Fibroblast of skin of right biceps (primary cell): Measurements from ENCODE around the gene FOSB.
"Not testable (repeated sequence)": the region's sequence is repeated elsewhere in the genome, so short reads cannot be mapped to it uniquely, and the experiment has no call there.

ENCODE experiments used
- DNase-seq: peaks from one replicate; pipeline ENCODE4 v3.0.0-alpha.2; 2013

The FOSB gene

GRCh38 chr19:45467456-45468158 lies at the start of gene FOSB:
TSS of gene FOSB (plus strand) at chr19:45467996. CDS start at chr19:45468587, 591 bp downstream.
- peak; percentile 96 for DNase-seq

GRCh38 chr19:45418802-45419201 lies 49.0 kb upstream of the FOSB start:
- DNase-seq: no peak

- DNase-seq: no peak
These were observed 48.4 kb upstream of the FOSB start for GRCh38 chr19:45419396-45419795.

DNA sequence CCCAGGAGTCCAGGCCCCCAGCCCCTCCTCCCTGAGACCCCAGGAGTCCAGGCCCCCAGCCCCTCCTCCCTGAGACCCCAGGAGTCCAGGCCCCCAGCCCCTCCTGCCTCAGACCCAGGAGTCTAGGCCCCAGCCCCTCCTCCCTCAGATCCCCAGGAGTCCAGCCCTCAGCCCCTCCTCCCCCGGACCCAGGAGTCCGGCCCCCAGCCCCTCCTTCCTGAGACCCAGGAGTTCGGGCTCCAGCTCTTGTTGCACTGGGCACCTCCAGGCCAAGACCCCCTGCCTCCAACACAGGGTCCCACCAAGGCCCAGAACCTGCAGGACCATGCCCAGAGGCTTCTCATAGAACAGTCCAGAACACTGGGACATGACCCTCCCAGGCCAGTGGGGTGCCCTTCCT lies 47.9 kb upstream of the FOSB start:
- DNase-seq: no peak

- DNase-seq: no peak
These were observed 47.4 kb upstream of the FOSB start for GRCh38 chr19:45420356-45420755.

GRCh38 chr19:45420871-45421270 lies 46.9 kb upstream of the FOSB start:
- no peak for DNase-seq

- DNase-seq: no peak
These were observed 45.8 kb upstream of the FOSB start for GRCh38 chr19:45421947-45422498.

- DNase-seq: no peak
These were observed 44.7 kb upstream of the FOSB start for GRCh38 chr19:45423033-45423588.

DNA sequence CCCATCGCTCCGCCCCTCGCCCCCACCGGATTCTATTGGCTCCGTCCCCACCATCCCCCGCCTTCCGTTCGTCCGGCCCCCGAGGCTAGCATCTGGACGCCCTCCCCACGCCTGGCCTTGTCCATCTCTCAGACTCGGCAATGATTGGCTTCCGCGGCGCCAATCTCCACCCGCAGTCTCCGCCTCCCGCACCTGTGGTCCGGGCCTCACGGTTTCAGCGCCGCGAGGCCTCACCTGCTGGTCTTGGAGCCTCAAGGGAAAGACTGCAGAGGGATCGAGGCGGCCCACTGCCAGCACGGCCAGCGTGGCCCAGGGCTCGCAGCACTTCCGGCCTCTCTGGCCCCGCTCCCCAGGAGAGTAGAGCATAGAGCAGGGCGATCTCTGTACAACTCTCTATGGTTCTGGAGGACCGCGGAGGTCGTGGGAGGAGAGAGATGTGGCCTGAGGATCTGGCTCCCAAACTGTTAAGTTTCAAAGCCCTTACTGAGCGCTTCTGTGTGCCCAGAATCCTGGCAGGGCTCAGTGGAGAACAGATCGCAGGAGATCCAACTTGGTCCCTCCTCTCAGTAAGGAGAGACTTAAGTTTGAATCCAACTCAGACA lies 44.1 kb upstream of the FOSB start, which contains the start of gene ERCC1:
TSS of gene ERCC1 (minus strand) at position 329 of the 602 bp plus-strand sequence. CDS start 543 bp downstream, outside the sequence.
- peak; percentile 95 for DNase-seq

DNA sequence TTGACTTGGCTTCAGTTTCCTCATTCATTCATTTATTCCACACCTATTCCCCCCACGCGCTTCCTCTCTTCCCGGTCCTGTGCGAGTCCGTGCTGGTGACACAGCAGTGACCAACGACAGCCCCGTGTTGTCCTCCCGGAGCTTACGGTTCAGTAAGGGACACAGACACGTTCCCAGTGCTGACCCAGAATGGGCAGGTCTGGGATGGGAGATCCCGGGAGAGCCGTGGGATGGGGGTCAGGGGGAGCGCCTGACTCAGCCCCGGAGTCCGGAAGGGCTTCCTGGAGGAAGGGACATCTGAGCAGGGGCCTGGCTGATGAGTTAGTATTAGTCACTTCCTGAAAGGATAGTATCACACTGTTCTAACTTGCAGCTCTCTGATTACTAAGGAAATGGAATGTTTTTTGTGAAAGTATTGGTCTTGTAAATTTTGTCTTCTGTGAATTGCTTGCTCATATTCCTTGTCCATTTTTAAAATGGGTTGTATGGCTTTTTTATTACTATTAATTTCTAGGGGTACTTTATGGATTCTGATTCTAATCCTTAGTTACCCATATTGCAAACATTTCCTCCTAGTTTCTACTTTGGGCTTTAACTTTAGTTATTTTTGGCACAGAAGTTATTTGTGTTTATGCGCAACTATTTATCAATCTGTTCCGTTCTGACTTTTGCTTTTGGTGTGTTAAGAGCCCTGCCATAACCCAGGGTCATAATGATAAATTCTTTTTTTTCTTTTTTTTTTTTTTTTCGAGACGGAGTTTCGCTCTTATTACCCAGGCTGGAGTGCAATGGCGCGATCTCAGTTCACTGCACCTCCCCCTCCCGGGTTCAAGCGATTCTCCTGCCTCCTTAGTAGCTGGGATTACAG lies 43.4 kb upstream of the FOSB start:
- DNase-seq: peak; percentile 96

GRCh38 chr19:45428384-45429231 lies 39.2 kb upstream of the FOSB start:
- DNase-seq: peak; percentile 86

DNA sequence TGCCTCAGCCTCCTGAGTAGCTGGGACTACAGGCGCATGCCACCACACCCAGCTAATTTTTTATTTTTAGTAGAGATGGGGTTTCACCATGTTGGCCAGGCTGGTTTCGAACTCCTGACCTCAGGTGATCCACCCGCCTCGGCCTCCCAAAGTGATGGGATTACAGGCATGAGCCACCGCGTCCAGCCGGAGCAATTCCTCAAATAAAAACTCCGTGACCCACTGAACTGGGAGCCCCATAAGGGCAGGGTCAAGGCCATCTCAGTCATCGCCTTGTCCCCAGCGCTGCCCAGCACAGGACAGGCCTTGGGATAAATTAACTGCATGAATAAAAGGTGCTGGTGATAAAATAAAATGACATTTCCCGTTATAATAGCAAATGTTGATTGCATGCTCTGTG lies 37.9 kb upstream of the FOSB start:
- DNase-seq: not testable (repeated sequence)

- peak; percentile 58 for DNase-seq
These were observed 36.8 kb upstream of the FOSB start for GRCh38 chr19:45431008-45431407.

- DNase-seq: not testable (repeated sequence)
These were observed 35.3 kb upstream of the FOSB start for GRCh38 chr19:45432543-45432942.

DNA sequence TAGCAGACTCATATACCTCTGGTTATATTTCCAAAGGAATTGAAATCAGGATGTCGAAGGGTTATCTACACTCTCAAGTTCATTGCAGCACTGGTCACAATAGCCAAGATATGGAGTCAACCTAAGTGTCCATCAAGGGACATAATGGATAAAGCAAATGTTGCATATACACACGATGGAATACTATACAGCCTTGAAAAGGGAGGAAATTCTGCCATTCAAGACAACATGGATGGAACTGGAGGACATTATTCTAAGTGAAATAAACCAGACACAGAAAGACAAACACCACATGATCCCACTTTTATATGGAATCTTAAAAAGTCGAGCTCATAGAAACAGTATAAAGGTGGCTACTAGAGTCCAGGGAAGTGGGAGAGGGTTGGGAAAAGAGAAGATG lies 30.5 kb upstream of the FOSB start:
- DNase-seq: no peak

DNA sequence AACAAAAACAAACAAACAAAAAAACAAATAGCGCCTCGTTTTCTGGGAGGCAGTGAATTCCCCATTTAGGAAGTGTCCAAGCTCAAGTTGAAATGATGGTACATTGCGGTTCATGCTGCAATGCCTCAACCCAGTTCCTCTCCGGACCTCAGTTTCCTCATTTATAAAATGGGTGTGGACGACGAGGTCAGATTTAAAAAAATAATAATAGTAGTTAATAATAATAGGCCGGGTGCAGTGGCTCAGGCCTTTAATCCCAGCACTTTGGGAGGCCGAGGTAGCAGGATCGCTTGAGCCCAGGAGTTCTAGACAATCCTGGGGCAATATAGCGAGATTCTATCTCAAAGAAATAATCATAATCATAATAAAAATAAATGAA lies 28.6 kb upstream of the FOSB start:
- no peak for DNase-seq

DNA sequence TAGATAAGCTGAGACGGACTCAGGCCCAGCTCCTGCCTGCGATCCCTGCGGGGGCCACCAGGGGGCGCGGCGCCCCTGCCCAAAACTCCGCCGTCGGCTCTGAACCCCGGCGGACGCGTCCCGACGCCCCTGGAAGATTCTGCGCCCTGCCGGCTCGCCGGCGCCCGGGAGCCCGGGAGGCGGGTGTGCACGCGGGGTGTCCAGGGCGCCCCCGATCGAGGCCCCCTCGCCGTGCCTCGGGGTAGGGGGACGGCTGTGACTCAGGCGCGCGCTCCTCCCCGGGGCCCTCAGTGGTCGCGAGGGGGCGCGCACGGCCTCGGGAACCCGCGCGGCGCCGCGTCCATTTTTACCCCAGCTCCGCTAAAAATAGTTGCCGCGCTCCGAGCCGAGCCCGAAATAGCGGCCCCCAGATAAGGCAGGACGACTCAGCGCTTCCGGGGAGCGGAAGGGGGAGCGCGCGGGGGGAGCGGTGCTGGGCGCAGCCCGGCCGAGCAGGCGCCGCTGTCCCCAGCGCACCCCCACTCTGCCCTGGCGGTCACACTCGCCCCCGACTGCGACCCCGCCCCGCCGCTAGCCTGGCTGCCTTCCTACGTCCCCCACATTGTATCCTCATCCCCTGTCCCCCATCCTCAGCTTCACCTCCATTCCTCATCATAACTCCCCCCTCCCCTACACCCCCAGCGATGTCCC lies 28.1 kb upstream of the FOSB start:
- DNase-seq: peak; percentile 92

DNA sequence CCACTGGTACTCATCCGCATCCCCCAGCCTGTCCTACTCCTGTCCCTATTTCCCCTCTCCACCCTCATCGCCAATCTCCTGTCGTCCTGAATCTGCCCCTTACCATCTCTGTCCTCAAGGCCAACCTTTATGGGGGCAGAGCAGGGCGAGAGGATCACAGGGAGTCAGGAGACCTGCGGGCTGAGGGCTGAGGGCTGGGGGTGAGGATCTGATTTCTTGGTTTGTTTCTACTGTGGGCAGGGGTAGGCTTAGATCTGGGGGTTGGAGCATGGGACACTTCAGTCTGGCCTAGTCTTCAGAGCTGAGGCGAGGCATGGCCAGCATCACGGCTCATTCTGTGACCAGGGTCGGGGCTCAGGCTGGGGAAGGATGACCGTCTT lies 27.5 kb upstream of the FOSB start:
- DNase-seq: no peak

DNA sequence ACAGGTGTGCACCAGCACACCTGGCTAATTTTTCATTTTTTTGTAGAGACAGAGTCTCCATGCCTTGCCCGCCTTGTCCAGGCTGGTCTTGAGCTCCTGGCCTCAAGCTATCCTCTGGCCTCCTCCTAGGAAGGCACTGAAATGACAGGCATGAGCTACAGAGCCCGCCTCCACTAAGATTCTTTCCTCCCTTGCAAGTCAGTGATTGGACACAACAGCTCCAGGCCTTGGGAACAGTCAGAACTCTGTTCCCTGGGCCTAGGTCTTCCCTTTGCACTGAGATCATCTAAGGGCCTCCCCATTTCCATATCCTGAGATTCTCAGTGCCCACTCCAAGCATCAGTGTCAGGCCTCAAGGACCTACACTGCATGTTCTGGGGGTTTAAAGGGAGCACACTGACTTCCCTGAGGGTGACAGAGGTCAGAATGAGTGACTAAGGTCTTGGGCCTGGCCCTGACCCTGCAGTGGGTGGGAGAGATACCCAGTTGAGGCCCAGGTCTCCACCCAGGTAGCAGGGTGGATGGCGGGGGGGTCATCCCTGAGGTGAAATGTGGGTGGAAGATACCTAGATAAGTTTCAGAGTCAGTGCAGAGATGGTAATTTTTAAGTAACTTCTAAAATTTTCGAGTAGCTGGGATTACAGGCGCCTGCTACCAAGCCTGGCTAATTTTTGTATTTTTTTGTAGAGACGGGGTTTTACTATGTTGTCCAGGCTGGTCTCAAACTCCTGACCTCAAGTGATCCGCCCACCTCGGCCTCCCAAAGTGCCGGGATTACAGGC lies 26.7 kb upstream of the FOSB start:
- DNase-seq: peak; percentile 64

DNA sequence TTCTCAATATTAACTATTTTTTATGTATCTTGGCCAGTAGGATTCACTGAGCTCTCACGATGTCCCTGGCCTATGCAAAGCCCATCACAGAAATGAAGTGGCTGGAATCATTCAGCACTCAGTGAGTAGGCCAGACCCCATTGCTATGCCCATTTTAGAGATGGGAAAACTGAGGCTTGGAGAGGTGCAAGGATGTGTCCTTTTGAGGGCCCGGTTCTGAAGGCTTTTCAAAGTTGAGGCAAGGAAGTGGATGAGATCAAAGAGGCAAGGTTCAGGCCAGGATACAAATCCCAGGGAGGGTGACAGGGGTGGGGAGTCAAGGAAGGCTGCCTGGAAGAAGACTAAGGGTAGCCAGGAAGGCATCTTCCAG lies 25.4 kb upstream of the FOSB start:
- DNase-seq: no peak
